ENCODE results near the gene NFKBIL1.
A peak's percentile ranks its signal among the peaks of the same experiment; 100 is the strongest.

The NFKBIL1 gene

GRCh38 chr6:31544676-31545075 is 2.7 kb upstream of the NFKBIL1 start:
- TF ChIP-seq, protein P1, sequence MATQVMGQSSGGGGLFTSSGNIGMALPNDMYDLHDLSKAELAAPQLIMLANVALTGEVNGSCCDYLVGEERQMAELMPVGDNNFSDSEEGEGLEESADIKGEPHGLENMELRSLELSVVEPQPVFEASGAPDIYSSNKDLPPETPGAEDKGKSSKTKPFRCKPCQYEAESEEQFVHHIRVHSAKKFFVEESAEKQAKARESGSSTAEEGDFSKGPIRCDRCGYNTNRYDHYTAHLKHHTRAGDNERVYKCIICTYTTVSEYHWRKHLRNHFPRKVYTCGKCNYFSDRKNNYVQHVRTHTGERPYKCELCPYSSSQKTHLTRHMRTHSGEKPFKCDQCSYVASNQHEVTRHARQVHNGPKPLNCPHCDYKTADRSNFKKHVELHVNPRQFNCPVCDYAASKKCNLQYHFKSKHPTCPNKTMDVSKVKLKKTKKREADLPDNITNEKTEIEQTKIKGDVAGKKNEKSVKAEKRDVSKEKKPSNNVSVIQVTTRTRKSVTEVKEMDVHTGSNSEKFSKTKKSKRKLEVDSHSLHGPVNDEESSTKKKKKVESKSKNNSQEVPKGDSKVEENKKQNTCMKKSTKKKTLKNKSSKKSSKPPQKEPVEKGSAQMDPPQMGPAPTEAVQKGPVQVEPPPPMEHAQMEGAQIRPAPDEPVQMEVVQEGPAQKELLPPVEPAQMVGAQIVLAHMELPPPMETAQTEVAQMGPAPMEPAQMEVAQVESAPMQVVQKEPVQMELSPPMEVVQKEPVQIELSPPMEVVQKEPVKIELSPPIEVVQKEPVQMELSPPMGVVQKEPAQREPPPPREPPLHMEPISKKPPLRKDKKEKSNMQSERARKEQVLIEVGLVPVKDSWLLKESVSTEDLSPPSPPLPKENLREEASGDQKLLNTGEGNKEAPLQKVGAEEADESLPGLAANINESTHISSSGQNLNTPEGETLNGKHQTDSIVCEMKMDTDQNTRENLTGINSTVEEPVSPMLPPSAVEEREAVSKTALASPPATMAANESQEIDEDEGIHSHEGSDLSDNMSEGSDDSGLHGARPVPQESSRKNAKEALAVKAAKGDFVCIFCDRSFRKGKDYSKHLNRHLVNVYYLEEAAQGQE (IDR thresholded peaks at IDR 0.05; ENCODE audit: low read depth), result no peak

DNA sequence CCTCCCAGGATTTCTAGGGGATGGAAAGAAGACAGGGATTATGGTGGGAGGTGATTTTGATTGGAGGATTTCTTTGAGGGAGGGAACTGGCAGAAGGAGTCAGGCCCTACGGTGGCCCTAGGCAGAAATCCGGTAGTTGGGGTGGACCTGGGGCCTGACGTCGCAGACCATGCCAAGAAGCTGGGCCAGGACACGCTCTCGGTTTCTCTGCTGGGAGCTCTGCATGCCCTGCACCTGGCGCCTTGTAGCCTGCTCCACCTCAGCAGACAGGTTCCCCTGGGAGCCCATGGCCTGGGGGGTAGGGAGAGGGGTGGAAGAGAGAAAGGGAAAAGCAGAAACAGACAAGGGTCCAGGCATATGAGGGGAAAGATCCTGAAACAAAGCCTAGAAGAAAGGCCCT is 2.1 kb upstream of the NFKBIL1 start:
- TF ChIP-seq MAX (IDR thresholded peaks at IDR 0.05) (no peak), NFIC (IDR thresholded peaks at IDR 0.05) (no peak), TCF12 (IDR thresholded peaks at IDR 0.05; ENCODE audit: low read depth) (no peak), EGR1 (IDR thresholded peaks at IDR 0.05) (no peak), EP300 (IDR thresholded peaks at IDR 0.05; ENCODE audit: borderline replicate concordance) (no peak), TAF1 (IDR thresholded peaks at IDR 0.05; ENCODE audit: low read depth) (no peak), TEAD4 (IDR thresholded peaks at IDR 0.05) (no peak), FOXM1 (IDR thresholded peaks at IDR 0.05; ENCODE audit: borderline replicate concordance, low read depth) (no peak), CREB1 (IDR thresholded peaks at IDR 0.05; ENCODE audit: low read depth) (no peak), ZBTB7A (IDR thresholded peaks at IDR 0.05; ENCODE audit: low read depth) (no peak)
- TF ChIP-seq, protein P2, sequence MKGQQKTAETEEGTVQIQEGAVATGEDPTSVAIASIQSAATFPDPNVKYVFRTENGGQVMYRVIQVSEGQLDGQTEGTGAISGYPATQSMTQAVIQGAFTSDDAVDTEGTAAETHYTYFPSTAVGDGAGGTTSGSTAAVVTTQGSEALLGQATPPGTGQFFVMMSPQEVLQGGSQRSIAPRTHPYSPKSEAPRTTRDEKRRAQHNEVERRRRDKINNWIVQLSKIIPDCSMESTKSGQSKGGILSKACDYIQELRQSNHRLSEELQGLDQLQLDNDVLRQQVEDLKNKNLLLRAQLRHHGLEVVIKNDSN (IDR thresholded peaks at IDR 0.05), result no peak

GRCh38 chr6:31546339-31546957 is 960 bp upstream of the NFKBIL1 start, which contains the start of gene ATP6V1G2:
TSS of gene ATP6V1G2 (minus strand) at chr6:31546608. CDS start at chr6:31546559, 49 bp downstream.
- TF ChIP-seq RAD21 (IDR thresholded peaks at IDR 0.05; ENCODE audit: low read depth), result peak; percentile 99
- TF ChIP-seq EP300 (IDR thresholded peaks at IDR 0.05; ENCODE audit: borderline replicate concordance), result no peak
- TF ChIP-seq EGR1 (IDR thresholded peaks at IDR 0.05), result no peak

- no peak for TF ChIP-seq TCF12 (IDR thresholded peaks at IDR 0.05; ENCODE audit: low read depth)
- no peak for TF ChIP-seq NFIC (IDR thresholded peaks at IDR 0.05)
- no peak for TF ChIP-seq EP300 (IDR thresholded peaks at IDR 0.05; ENCODE audit: borderline replicate concordance)
- TF ChIP-seq, protein P2 (IDR thresholded peaks at IDR 0.05), result no peak
- TF ChIP-seq, protein P1 (IDR thresholded peaks at IDR 0.05; ENCODE audit: low read depth), result no peak
Measured at GRCh38 chr6:31547727-31548543, 527 bp downstream of the NFKBIL1 start.

- no peak for TF ChIP-seq CEBPB (IDR thresholded peaks at IDR 0.05)
- TF ChIP-seq, protein P1 (IDR thresholded peaks at IDR 0.05; ENCODE audit: low read depth), result no peak
Measured at GRCh38 chr6:31548544-31548873, 1.1 kb downstream of the NFKBIL1 start.

- TF ChIP-seq RAD21 (IDR thresholded peaks at IDR 0.05; ENCODE audit: low read depth), result peak; percentile 23; the same call in 1 of the 2 replicates
Measured at GRCh38 chr6:31551371-31551770, 4.0 kb downstream of the NFKBIL1 start.
